Large intestine (tissue), 3 donors: Measurements from ENCODE around the gene OR2V2. TPM values are rescaled to one million over a fixed set of nuclear protein-coding genes. Genes with fewer than 3 reads are reported as not detected.

Experiments used
- DNase-seq, 2 donors: peaks; one replicate each; pipeline versions ENCODE4 v3.0.0 to v3.0.0-alpha.2; 2013
- H3K27ac ChIP-seq: one replicate; pipeline ENCODE4 v1.5.1; 2013; ENCODE audit warnings: low read length
- H3K27me3 ChIP-seq: 2 replicates; pipeline ENCODE4 v1.6.1; 2013; ENCODE audit warnings: low read length; ENCODE audit not compliant: control insufficient read depth, insufficient read depth
- H3K36me3 ChIP-seq: 2 replicates; pipeline ENCODE4 v1.6.1; 2013; ENCODE audit warnings: low read length; ENCODE audit not compliant: control insufficient read depth, insufficient read depth
- H3K4me1 ChIP-seq: one replicate; pipeline ENCODE4 v1.6.1; 2013; ENCODE audit warnings: low read length; ENCODE audit not compliant: control insufficient read depth, insufficient read depth
- H3K4me3 ChIP-seq: one replicate; pipeline ENCODE4 v1.5.1; 2013; ENCODE audit warnings: low read length
- H3K9me3 ChIP-seq: one replicate; pipeline ENCODE4 v1.6.1; 2013; ENCODE audit warnings: mild to moderate bottlenecking, low read depth, low read length, moderate library complexity; ENCODE audit not compliant: control insufficient read depth
- WGBS: methylation state at CpG from one replicate; pipeline ENCODE4 v1.1.5; 2013; ENCODE audit warnings: low lambda C conversion rate; ENCODE audit not compliant: insufficient coverage; 5-methylcytosine and 5-hydroxymethylcytosine counted together
- polyA plus RNA-seq: library from polyadenylated mRNA; unstranded; fragments of 120-200 nt; gene quantifications from one replicate; pipeline ENCODE4 v1.2.1, GENCODE V29; 2013

OR2V2 gene
- polyA plus RNA-seq, 1 donor, result not detected

- H3K36me3 ChIP-seq, result no peaks in the 10 kb centered on the region
- no peak overlapping the region for H3K27ac ChIP-seq
- no peaks in the 10 kb centered on the region for H3K9me3 ChIP-seq
- peaks cover 2% of the 10 kb centered on the region for H3K4me1 ChIP-seq
- DNase-seq, result no peak
- H3K27me3 ChIP-seq, result peaks cover 15% of the 10 kb centered on the region
- H3K4me3 ChIP-seq, result no peak overlapping the region
- WGBS, result no CpG with 5 or more reads among the region's 12 CpGs
Measured at GRCh38 chr5:181182651-181183050, 35.3 kb downstream of the OR2V2 start.

- Histone ChIP-seq H3K4me1 (peaks cover 2% of the 10 kb centered on the region), H3K9me3 (no peaks in the 10 kb centered on the region), H3K4me3 (no peak overlapping the region), H3K27me3 (peaks cover 15% of the 10 kb centered on the region), H3K27ac (no peak overlapping the region), H3K36me3 (no peaks in the 10 kb centered on the region)
- DNase-seq, result no peak
- WGBS, result 78% methylated on average over 5 of the region's 16 CpGs
Measured at GRCh38 chr5:181184845-181185216, 37.4 kb downstream of the OR2V2 start.

GRCh38 chr5:181185560-181185959, 38.2 kb downstream of the OR2V2 start:
- Histone ChIP-seq H3K27ac (no peak overlapping the region), H3K36me3 (no peaks in the 10 kb centered on the region), H3K9me3 (no peaks in the 10 kb centered on the region), H3K4me3 (no peak overlapping the region), H3K4me1 (peaks cover 2% of the 10 kb centered on the region), H3K27me3 (peaks cover 14% of the 10 kb centered on the region)
- no peak for DNase-seq
- WGBS, result no CpG with 5 or more reads among the region's 13 CpGs

- Histone ChIP-seq H3K9me3 (no peaks in the 10 kb centered on the region), H3K27ac (no peak overlapping the region), H3K4me3 (no peak overlapping the region), H3K27me3 (peaks cover 13% of the 10 kb centered on the region), H3K36me3 (no peaks in the 10 kb centered on the region), H3K4me1 (peaks cover 2% of the 10 kb centered on the region)
- DNase-seq, result no peak
- WGBS, result no CpG with 5 or more reads among the region's 6 CpGs
Measured at GRCh38 chr5:181186022-181186421, 38.6 kb downstream of the OR2V2 start.

GRCh38 chr5:181186986-181187499, 39.7 kb downstream of the OR2V2 start:
- 30% methylated on average over 2 of the region's 8 CpGs for WGBS
- peaks cover 2% of the 10 kb centered on the region for H3K4me1 ChIP-seq
- H3K36me3 ChIP-seq, result no peaks in the 10 kb centered on the region
- no peak for DNase-seq
- peaks cover 6% of the 10 kb centered on the region for H3K27me3 ChIP-seq
- no peak overlapping the region for H3K27ac ChIP-seq
- peak overlapping the region; percentile 28 for H3K4me3 ChIP-seq
- H3K9me3 ChIP-seq, result no peaks in the 10 kb centered on the region

GRCh38 chr5:181187500-181188213, 40.3 kb downstream of the OR2V2 start:
- peak; percentile 58 to 71 for DNase-seq

GRCh38 chr5:181188700-181189362, 41.4 kb downstream of the OR2V2 start:
- H3K36me3 ChIP-seq, result no peaks in the 10 kb centered on the region
- peak; percentile 71 to 75 for DNase-seq
- H3K4me3 ChIP-seq, result peak overlapping the region; percentile 83
- no CpG with 5 or more reads among the region's 35 CpGs for WGBS
- H3K27ac ChIP-seq, result peak overlapping the region; percentile 74
- H3K27me3 ChIP-seq, result peaks cover 6% of the 10 kb centered on the region
- H3K9me3 ChIP-seq, result no peaks in the 10 kb centered on the region
- H3K4me1 ChIP-seq, result peaks cover 6% of the 10 kb centered on the region

More at GRCh38 chr5:181187500-181188213, 40.3 kb downstream of the OR2V2 start:
- Histone ChIP-seq H3K4me1 (peaks cover 6% of the 10 kb centered on the region), H3K36me3 (no peaks in the 10 kb centered on the region), H3K9me3 (no peaks in the 10 kb centered on the region), H3K27me3 (peaks cover 6% of the 10 kb centered on the region), H3K4me3 (peak overlapping the region; percentile 42), H3K27ac (no peak overlapping the region)
- WGBS, result 0% methylated on average over 2 of the region's 37 CpGs

GRCh38 chr5:181189363-181189961, 42.1 kb downstream of the OR2V2 start:
- Histone ChIP-seq H3K36me3 (no peaks in the 10 kb centered on the region), H3K9me3 (no peaks in the 10 kb centered on the region), H3K4me3 (peak overlapping the region; percentile 83), H3K27ac (peak overlapping the region; percentile 10), H3K27me3 (peaks cover 7% of the 10 kb centered on the region), H3K4me1 (peaks cover 6% of the 10 kb centered on the region)
- 0% methylated on average over 2 of the region's 41 CpGs for WGBS
- DNase-seq, result peak in 1 of 2 donors; percentile 45

- DNase-seq, result peak in 1 of 2 donors; percentile 48
- peaks cover 10% of the 10 kb centered on the region for H3K27me3 ChIP-seq
- no peaks in the 10 kb centered on the region for H3K36me3 ChIP-seq
- H3K27ac ChIP-seq, result no peak overlapping the region
- H3K9me3 ChIP-seq, result peaks cover 3% of the 10 kb centered on the region
- H3K4me3 ChIP-seq, result peak overlapping the region; percentile 83
- peaks cover 4% of the 10 kb centered on the region for H3K4me1 ChIP-seq
- WGBS, result no CpG with 5 or more reads among the region's 52 CpGs
Measured at GRCh38 chr5:181189962-181190710, 42.8 kb downstream of the OR2V2 start.
